Sciatic nerve (tissue), 2 donors: ENCODE data around the gene GREB1. TPM values are rescaled to one million over a fixed set of nuclear protein-coding genes. Genes with fewer than 3 reads are reported as not detected.

ENCODE experiments used
- ATAC-seq: fragments of 200-7000 bp; cut with Tn5 transposase; one replicate; pipeline ENCODE4 v1.9.1; 2020; ENCODE audit warnings: mild to moderate bottlenecking, moderate library complexity
- DNase-seq: peaks from one replicate; pipeline ENCODE4 v3.0.0-alpha.2; 2020; ENCODE audit warnings: low spot score
- intact Hi-C: fragments of 100-400 bp; cut with DNase I; formaldehyde crosslinking; loops from one replicate; pipeline ENCODE4 v1.14.2; 2022
- total RNA-seq: library from RNA; stranded (reverse); fragmentation: NEBNext Ultra II Directional; extraction: Animal tissue kit (Norgen Biotek cat#: 25700); gene quantifications from one replicate; pipeline ENCODE4 v1.2.1, GENCODE V29; 2021
- donor health status: DM: no; HTN: no; CAD: no.
- donor health status: DM: no; HTN: no; CAD: no.

The GREB1 gene
- total RNA-seq, 1 donor from 2014 or later, result 6.5 TPM

DNA sequence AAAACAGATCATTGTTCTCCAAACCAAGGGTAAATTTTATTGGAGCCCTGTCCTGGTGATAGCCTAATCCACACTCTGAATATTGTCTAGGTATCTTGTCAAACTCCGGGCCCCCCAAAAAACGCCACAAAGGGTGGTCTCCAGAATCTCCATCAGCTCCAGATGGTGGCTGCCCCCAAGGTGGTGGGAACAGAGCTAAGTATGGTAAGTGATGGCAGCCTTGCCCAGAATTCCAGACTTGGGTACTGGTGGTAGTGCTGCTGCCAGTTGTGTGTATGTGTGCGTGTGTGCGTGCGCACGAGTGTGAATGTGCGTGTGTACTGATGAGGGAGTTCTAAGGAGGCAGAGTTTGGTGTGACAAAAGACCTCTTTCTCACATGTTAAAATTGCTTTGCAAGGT is 51.2 kb downstream of the GREB1 start:
- ATAC-seq (no peak), DNase-seq (no peak)
- intact Hi-C loops, result loop anchor here (2.0 kb wide), 1 partner anchor 106 kb away; no protein-coding TSS in a partner anchor

DNA sequence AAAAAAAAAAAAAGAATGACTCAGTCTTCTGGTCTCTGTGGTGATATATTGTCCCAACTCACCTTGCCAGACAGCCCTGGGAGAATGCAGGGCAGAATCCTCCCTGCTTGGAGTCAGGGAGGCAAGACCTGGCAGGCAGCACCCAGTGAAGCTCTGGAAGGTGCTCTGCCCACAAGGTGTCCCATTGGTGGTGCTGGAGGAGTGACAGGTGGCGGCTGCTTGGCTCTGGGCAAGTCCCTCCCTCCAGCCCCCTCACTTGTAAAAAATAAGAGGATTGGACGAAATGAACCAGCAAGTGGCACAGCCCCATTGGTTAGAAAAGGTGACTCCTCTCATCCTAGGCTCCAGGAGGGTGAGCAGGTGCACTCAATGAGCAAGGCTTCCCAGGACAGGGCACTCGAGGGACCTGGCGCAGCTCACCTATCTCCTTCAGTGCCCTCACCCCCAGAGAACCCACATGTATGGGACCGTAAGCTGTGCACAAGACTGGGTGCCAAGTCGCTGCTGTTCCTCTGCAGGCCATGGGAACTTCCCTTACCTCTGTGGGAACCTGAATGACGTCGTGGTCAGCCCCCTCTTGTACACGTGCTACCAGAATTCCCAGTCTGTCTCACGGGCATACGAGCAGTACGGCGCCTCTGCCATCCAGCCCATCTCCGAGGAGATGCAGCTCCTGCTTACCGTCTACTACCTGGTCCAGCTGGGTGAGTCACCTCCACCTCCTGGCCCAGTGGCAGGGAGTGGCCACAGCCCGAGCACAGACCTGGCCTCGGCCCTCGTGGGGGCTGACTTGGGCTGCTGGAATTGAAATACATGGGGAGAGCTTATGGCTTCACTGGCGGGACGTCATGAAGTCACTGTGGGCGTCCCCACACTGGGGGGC is 54.6 kb downstream of the GREB1 start:
- ATAC-seq (no peak), DNase-seq (no peak)
- intact Hi-C loops, result no loop called here

DNA sequence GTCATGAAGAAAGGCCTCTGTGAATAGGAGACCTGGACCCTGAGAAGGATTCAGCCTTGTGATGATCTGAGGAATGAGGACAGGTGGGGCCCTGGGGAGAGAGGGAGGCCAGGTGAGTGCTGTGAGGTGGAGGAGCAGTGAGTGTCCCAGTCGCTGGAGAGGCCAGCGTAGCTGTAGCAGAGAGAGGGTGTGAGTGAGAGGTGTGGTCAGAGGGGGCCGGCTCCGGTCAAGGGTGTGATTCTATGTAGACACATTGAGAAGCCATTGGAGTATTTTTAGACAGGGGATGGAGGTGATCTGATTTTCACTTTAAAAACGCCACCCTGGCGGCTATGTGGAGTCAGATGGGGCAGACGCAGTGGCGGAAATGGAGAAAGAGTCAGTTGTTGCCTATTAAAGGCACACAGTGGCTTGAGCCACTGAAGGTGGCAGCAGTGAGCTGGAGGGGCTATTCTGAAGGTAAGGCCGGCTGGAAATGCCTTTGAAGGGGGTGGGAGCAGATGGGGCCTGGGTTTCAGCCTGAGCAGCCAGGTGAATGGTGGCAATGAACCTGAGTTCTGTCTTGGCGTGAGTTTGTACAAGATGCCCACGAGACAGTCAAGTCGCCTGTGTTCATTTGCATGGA is 55.6 kb downstream of the GREB1 start:
- no peak for ATAC-seq
- no peak for DNase-seq
- intact Hi-C loops, result no loop called here

DNA sequence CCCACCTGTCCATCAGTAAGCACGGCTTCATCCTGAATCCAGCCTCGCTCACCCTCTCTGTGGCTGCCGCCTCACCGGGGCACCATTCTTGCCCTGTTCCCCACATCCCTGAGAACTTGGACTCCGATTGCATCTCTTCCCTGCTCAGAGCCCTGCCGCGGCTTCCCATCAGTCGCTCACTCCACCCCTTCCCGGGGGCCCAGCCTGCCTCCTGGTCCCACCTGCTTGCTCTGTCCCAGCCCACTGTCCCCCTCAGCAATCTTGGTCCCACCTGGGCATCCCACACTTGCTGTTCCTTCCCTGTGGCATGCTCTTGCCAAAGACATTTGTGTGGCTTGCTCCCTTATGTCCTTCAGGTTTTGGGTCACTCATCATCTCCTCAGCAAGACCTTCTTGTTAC is 56.3 kb downstream of the GREB1 start:
- no peak for DNase-seq
- ATAC-seq, result no peak
- intact Hi-C loops, result no loop called here

DNA sequence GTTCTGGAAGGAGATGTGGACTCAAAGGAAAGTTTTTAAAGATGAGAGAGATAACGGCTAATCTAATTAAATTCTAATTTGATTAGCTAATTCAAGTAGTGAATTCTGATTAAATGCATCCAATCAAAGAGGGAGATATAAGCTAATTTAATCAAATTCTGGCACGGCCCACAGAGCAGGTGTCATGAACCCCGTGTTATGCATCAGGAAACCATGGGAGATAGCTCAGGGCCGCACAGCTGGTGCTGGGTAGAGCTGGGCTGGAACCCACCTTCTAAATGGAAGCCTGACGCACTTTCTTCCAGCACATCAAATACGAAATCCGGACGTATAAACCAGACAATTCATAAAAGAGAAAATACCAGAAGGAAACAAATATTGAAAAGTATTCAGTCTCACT is 57.2 kb downstream of the GREB1 start:
- intact Hi-C loops, result no loop called here
- DNase-seq (no peak), ATAC-seq (no peak)

DNA sequence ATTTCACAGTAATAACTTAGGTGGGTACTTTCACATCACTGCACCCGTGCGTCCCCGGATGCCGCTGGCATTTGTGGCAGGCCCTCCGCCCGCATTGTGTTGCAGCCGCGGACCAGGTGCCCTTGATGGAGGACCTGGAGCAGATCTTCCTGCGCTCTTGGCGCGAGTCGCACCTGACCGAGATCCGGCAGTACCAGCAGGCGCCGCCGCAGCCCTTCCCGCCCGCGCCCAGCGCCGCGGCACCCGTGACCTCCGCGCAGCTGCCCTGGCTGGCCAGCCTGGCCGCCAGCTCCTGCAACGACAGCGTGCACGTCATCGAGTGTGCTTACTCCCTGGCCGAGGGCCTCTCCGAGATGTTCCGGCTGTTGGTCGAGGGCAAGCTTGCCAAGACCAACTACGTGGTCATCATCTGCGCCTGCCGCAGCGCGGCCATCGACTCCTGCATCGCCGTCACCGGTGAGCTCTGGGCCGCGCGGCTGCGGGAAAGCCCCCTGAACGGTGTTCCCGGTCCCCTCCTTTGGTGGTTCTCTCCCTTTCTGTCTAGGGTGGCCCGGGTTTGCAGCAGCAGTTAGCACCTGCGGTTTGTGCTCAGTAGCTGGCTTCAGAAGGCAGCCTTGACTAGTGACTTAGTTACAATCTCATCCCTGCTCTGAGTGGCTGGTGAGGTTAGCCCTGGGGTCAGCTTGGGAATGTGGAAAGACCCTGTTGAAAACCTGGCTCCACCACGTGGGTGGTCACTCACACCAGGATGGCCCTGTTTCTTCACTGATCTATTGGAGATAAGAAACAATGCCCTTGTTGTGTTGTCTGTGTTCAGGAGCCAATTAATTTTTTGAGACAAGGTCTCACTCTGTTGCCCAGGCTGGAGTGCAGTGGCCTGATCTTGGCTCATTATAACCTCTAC is 59.1 kb downstream of the GREB1 start:
- no peak for DNase-seq

DNA sequence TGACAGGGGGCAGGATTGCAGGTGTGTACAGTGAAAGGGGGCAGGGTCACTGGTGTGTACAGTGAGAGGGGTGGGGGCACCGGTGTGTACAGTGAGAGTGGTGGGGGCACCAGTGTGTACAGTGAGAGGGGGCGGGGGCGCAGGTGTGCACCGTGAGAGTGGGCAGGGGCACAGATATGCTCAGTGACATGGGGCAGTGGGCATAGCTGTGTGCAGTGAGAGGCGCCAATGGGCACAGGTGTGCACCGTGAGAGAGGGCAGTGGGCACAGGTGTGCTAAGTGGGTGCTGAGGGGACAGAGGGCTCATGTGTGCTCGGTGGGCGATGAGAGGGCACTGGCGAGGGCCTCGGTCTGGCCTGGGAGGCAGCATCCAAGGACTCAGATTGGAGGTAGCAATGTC is 63.0 kb downstream of the GREB1 start:
- DNase-seq, result no peak
- peak; percentile 18 for ATAC-seq
- intact Hi-C loops, result no loop called here

More for the DNA sequence above, 59.1 kb downstream of the GREB1 start:
- intact Hi-C loops, result no loop called here
- ATAC-seq, result no peak

DNA sequence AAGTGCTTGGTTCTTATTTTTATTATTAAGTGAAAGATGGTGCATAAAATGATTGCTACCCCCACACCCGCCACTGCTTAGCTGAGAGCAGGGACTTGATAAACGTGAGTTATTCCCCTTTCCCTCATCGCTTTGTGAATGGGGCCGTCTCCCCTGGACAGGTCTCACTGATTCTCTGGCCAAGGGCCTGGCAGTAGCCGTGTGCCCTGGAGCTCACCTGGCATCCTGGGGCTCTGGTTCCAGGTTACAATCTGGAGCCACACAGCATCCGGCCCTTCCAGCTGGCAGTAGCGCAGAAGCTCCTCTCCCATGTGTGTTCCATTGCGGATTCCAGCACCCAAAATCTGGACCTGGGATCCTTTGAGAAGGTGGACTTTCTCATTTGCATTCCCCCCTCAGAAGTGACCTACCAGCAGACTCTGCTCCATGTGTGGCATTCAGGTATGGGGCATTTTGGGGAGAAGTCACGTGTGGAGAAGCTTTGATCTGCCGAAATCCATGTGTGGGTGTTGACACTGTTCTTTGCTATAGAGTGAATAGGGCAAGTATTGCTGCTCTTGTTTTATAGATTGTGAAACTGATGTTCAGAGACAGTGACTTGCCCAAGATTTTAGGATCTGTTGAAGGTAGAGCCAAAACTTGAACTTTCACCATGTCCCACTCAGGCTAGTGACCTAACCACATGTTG is 63.8 kb downstream of the GREB1 start:
- intact Hi-C loops, result no loop called here
- no peak for DNase-seq
- ATAC-seq, result no peak

DNA sequence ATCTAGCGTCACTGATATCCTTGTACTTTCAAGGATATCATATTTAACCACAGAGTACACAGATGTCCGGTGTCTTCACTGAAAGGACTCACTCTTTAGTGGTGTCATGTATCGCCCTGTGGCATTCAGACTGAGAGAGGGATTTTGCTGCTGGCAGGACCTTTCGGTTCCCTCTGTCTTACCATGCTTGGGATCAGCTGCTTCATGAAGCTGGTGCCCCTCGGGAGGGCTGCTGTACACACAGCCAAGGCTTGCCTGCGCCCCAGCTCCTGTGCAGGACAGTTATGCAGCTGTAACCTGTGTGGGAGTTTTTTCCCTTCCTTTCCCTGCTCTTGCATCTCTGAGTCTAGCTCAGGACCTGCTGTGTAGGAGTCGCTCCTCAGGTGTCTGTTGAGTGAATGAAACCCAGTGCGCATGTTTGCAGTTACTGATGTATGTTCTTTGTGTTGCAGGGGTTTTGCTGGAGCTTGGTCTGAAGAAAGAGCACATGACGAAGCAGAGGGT is 64.4 kb downstream of the GREB1 start:
- ATAC-seq (no peak), DNase-seq (no peak)
- intact Hi-C loops, result no loop called here

DNA sequence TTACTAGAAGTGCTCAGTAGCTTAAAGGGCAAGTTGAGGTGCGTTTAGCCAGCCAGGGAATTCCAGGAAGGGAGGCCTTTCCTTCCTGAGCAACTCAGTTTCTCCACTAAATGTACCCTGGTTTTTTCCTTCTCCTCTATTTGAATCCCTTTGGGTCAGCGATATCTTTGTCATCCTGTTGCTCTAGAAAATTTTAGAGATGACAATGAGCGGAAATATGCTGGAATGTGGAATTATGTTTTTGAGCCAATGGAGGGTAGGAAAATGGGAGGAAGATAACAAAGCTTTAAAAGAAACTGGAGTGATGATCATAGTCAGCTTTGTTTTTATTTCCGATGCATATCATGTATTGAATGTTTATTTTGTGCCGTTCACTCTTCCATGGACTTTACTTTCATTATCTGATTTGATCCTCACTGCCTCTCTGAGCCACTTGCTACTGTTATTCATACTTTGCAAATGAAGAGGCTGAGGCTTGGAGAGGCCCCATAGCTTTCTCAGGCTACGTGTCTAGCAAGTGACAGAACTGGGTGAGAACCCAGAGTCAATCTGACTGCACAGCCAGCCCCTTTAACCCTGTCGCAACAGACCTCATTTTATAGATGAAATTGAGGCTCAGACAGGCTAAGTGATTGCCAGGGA is 68.8 kb downstream of the GREB1 start:
- no peak for DNase-seq
- intact Hi-C loops, result no loop called here
- ATAC-seq, result no peak

DNA sequence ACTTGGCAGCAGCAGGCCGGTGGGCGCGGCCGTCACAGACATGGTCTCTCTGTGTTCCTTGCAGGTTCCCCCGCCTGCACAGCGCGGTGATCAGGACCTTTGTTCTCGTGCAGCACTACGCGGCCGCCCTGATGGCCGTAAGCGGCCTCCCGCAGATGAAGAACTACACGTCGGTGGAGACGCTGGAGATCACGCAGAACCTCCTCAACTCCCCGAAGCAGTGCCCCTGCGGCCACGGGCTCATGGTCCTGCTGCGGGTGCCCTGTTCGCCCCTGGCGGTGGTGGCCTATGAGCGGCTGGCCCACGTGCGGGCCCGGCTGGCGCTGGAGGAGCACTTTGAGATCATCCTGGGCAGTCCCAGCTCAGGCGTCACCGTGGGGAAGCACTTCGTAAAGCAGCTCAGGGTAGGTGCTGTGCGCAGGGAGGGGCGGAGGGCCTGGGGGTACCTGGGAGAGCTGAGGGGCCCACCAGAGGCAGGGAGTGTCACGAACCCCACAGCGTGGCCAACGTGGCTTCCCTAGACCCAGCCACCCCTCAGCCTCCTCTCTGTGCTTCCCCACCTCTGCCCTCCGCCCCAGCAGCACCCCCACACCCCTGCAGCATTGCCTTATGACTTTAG is 76.9 kb downstream of the GREB1 start:
- intact Hi-C loops, result no loop called here
- no peak for DNase-seq
- peak; percentile 26 for ATAC-seq

DNA sequence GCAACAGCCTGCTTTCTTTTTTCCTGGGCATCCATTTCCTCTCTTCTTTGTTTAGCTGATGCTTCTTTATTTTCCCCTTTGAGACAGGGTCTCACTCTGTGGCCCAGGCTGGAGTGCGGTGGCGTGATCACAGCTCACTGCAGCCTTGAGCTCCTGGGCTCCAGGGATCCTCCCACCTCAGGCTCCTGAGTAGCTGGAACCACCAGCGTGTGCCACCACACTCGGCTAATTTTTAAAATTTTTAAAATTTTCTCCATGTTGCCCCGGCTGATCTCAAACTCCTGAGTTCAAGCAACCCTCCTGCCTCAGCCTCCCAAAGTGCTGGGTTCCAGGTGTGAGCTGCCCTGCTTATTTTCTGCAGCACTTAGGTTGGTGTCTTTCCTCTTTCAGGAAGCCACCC is 77.4 kb downstream of the GREB1 start:
- no peak for ATAC-seq
- intact Hi-C loops, result no loop called here
- DNase-seq, result no peak

DNA sequence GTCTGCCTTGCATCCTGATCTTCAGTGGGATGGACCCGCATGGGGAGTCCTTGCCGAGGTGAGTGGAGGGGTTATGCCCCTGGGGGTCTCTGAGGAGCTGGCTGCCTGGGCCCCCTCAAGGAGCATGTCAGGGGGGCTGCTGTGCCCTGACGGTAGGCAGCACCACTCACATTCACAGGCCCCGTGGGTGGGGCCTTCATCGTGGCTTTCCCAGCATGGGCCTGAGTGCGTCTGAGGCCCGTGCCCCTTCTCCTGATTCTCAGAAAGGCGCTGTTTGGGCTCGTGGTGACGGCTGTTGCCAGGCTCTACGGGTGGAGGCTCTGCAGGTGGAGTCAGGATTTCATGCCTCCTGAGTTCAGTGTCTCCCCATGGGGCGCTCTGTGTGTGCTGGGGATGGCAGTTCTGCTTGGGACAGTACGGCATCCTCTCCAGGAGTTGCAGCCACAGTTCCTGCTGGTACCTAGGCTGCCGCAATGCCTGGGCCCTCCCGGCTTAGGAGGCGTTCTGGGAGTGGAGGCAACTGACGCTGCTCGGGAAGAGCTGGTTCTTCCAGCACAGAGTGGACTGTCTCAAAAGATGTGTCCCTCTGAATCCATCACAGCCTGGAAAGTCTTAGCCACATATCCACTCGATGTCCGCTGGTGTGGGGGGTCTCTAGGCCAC is 78.8 kb downstream of the GREB1 start:
- no peak for ATAC-seq
- no peak for DNase-seq
- intact Hi-C loops, result no loop called here

DNA sequence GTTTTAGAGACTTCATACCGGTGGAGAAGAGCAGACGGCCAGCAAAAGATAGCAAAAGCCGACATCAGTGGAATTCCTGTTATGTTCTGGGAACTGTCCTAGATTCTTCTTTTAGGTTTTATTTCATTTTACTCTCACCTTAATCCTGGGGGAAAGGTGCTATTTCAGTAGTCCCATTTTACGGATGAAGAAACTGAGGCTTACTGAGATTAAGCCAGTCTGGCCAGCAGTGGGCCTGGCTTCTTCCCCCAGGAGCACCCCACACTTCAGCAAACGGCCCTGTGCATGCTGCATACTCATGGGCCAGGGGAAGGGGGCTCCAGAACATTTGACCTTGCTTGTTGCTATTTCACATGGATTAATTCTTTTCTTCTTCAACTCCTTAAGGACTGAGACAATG is 79.5 kb downstream of the GREB1 start:
- intact Hi-C loops, result no loop called here
- DNase-seq, result no peak
- ATAC-seq, result no peak

DNA sequence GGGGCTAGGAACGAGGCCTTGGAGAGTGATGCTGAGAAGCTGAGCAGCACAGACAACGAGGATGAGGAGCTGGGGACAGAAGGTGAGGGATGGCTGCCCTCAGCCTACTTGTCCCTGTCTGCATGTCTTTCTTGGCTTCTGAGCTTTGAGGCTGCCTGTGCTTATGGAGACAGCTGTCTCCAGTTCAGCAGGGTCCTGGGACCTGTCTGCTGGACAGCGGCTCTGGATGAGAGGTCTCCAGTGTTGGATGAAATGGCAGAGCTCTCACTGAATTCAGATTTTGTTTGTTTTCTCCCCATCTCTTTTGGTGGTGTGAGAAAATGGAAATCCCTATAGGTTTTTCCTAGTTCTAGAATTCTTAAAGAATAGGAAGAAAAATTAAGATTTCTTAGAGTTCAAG is 81.4 kb downstream of the GREB1 start:
- intact Hi-C loops, result no loop called here
- DNase-seq (no peak), ATAC-seq (no peak)

DNA sequence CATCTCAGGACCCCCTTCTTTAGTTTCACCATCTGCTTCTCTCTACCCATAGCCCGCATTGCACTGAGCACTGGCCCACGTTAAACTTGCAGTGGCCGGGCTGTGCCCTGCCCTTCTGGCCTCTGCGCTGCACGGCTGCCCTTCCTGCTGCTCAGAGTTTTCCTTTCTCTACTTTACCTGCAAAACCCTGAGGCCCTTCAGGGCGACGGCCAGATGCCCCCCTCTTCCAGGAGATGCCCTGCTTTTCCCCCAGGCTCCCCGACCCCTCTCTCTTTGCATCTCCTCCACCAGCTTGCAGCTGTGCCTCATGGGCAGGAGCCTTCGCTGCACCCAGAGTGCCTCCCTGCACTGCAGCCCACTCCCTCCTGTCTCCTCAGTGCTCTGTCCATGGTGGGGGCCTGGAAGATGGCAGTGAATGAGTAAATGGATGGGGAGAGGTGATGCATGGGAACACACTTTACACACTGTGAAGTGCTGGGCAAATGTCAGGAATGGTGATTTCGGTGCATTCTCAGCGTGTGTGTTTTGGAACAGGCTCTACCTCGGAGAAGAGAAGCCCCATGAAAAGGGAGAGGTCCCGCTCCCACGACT is 82.3 kb downstream of the GREB1 start:
- ATAC-seq, result no peak
- intact Hi-C loops, result no loop called here

DNA sequence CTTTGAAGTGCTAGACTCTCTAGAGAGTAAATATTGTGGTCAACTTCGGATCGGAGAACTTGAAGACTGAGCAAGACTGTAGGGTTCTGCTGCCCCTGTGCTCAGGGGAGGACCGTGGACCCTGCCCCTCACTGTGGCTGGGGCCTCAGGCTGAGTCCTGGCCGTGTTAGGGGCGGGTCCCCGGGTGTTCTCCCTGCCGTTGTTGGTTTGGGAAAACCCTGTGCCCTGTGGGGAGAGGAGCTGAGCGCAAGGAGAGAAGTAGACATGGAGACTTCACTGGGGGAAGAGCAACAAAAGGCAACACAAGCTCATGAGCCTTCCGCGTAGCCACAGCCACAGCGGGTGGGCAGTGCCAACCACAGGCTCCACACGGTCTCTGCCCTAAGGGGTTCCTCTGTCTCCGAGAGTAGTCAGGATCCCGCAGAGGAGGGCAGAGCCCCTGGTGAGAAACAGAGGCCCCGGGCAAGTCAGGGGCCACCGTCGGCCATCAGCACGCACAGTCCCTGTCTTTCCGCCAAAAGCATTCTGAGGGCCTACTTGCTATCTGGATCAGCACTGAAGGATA is 83.1 kb downstream of the GREB1 start:
- intact Hi-C loops, result no loop called here
- DNase-seq (no peak), ATAC-seq (no peak)

More for the DNA sequence above, 82.3 kb downstream of the GREB1 start:
- no peak for DNase-seq
